ENCODE results near the gene FAM181B. TPM values are rescaled to one million over a fixed set of nuclear protein-coding genes. Genes with fewer than 3 reads are reported as not detected.

Gene FAM181B
- total and polyA plus RNA-seq, 2 experiments from 2014 or later, result 0.63 to 1.3 TPM

DNA sequence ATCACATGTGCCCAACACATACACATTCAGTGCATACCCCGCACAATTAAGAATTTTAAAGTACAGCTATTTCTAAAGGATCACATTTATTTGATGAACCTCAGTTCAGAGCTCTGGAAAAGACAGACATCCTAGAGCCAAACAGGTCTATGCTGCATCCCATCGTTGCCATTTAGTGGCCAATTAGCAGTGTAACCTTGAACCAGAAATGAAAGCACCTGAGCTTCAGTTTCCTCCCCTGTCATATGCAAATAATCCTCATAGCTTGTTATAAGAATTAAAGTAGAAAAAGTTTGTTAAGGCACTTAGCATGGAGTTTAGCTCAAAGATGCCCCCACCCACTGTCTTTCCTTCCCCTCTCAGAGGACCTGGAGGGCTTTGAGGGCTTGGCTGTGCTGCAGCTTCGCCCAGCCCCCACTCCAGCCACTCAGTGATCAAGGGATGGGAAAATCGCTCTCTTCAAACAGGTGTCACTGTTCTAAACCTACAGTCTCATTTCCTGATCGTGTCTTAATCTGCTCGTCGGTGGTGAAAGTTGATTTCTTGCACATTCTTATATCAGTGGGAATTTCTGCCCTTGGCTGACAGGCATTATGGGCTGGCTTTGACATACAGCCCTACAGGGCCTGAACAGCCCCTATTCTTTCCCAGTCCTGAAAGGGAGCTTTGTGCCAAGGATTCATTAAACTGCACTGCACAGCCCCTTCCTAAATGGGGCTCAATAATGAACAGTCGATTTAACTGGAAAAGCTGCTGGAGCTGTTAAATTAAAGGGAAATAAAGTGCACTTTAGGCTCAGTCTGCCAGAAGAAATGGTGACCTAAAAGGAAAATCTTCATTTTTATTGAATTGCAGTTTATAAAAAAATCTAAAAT lies 23.3 kb upstream of the FAM181B start:
- Histone ChIP-seq H3K9me2 (replicated peaks; ENCODE audit: insufficient read depth) (no peaks in the 10 kb centered on the region), H3K27me3 (no peaks in the 10 kb centered on the region)

DNA sequence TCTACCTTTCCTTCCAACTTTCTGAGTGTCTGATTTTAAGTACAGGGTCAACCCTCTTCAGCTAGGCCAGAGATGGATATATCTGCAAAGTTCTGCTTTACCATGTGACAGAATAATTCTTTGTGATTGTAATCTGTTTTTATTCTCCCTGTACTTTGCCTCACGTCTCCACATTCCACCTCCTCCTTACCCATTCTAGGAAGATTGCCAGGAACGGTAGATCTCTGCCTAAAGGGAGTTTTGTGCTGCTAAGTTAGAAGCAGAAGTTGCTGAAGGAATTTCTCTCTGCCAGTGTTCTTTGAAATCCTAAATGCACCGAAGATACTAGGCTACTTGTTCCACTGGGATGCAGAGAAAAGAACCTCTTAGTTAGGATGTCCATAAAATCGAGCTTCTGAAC lies 20.7 kb upstream of the FAM181B start:
- Histone ChIP-seq H3K9me3 (ENCODE audit: low read depth) (no peaks in the 10 kb centered on the region), H3K9me2 (replicated peaks; ENCODE audit: insufficient read depth) (no peaks in the 10 kb centered on the region), H3K27me3 (no peaks in the 10 kb centered on the region), H4K20me1 (ENCODE audit: insufficient read depth, poor library complexity, severe bottlenecking) (no peaks in the 10 kb centered on the region), H3K36me3 (replicated peaks; ENCODE audit: insufficient read depth, low read depth) (no peaks in the 10 kb centered on the region), H3K4me3 (no peak overlapping the region), H3K4me1 (ENCODE audit: insufficient read depth) (no peaks in the 10 kb centered on the region), H3K79me2 (no peaks in the 10 kb centered on the region), H3K4me2 (no peak overlapping the region), H2AFZ (no peak overlapping the region), H3K27ac (no peak overlapping the region)
- DNase-seq (ENCODE audit: low spot score), result no peak
- 57% methylated on average over 4 of the region's 4 CpGs for WGBS (ENCODE audit: low lambda C conversion rate, missing lambda C conversion rate)
- TF ChIP-seq, protein P1, sequence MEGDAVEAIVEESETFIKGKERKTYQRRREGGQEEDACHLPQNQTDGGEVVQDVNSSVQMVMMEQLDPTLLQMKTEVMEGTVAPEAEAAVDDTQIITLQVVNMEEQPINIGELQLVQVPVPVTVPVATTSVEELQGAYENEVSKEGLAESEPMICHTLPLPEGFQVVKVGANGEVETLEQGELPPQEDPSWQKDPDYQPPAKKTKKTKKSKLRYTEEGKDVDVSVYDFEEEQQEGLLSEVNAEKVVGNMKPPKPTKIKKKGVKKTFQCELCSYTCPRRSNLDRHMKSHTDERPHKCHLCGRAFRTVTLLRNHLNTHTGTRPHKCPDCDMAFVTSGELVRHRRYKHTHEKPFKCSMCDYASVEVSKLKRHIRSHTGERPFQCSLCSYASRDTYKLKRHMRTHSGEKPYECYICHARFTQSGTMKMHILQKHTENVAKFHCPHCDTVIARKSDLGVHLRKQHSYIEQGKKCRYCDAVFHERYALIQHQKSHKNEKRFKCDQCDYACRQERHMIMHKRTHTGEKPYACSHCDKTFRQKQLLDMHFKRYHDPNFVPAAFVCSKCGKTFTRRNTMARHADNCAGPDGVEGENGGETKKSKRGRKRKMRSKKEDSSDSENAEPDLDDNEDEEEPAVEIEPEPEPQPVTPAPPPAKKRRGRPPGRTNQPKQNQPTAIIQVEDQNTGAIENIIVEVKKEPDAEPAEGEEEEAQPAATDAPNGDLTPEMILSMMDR (IDR thresholded peaks at IDR 0.05; ENCODE audit: poor library complexity), result no peak
- TF ChIP-seq EZH2 (IDR thresholded peaks at IDR 0.05; ENCODE audit: borderline replicate concordance) (no peak), EZH2phosphoT487 (IDR thresholded peaks at IDR 0.05; ENCODE audit: low read depth, severe bottlenecking, unreplicated experiment) (no peak)

More for the DNA sequence above, 23.3 kb upstream of the FAM181B start:
- Histone ChIP-seq H3K79me2 (no peaks in the 10 kb centered on the region), H2AFZ (no peak overlapping the region), H3K4me3 (no peak overlapping the region), H3K4me1 (ENCODE audit: insufficient read depth) (no peaks in the 10 kb centered on the region), H3K9me3 (ENCODE audit: low read depth) (no peaks in the 10 kb centered on the region), H4K20me1 (ENCODE audit: insufficient read depth, poor library complexity, severe bottlenecking) (no peaks in the 10 kb centered on the region), H3K27ac (no peak overlapping the region), H3K36me3 (replicated peaks; ENCODE audit: insufficient read depth, low read depth) (no peaks in the 10 kb centered on the region), H3K4me2 (no peak overlapping the region)
- 78% methylated on average over 8 of the region's 8 CpGs for WGBS (ENCODE audit: low lambda C conversion rate, missing lambda C conversion rate)
- DNase-seq (ENCODE audit: low spot score), result no peak
- TF ChIP-seq, protein P1 (IDR thresholded peaks at IDR 0.05; ENCODE audit: poor library complexity), result no peak
- no peak for TF ChIP-seq EZH2 (IDR thresholded peaks at IDR 0.05; ENCODE audit: borderline replicate concordance)

DNA sequence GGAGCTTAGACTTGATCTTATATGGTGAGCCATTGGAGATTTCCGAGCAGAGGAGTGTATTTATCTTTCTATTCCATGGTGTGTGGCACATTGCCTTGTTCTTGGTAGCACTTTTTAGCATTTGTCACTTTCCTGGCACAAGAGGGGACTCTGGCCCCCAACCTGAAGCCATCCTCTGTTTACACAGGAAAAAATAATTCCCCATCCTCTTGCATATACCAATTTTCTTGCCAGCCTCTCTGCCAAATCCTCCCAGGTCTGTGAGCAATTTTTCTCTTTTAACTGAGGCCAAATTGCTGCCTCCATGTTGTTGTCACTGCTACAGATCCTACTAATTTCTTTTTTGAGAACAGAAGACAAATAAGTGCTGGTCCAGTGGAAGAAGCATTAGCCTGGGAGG lies 20.3 kb upstream of the FAM181B start:
- Histone ChIP-seq H4K20me1 (ENCODE audit: insufficient read depth, poor library complexity, severe bottlenecking) (no peaks in the 10 kb centered on the region), H2AFZ (no peak overlapping the region), H3K9me2 (replicated peaks; ENCODE audit: insufficient read depth) (no peaks in the 10 kb centered on the region), H3K27me3 (no peaks in the 10 kb centered on the region), H3K9me3 (ENCODE audit: low read depth) (no peaks in the 10 kb centered on the region), H3K4me2 (no peak overlapping the region), H3K79me2 (no peaks in the 10 kb centered on the region), H3K4me3 (no peak overlapping the region), H3K4me1 (ENCODE audit: insufficient read depth) (no peaks in the 10 kb centered on the region), H3K36me3 (replicated peaks; ENCODE audit: insufficient read depth, low read depth) (no peaks in the 10 kb centered on the region), H3K27ac (no peak overlapping the region)
- TF ChIP-seq EZH2 (IDR thresholded peaks at IDR 0.05; ENCODE audit: borderline replicate concordance) (no peak), EZH2phosphoT487 (IDR thresholded peaks at IDR 0.05; ENCODE audit: low read depth, severe bottlenecking, unreplicated experiment) (no peak)
- TF ChIP-seq, protein P1 (IDR thresholded peaks at IDR 0.05; ENCODE audit: poor library complexity), result no peak
- 85% methylated on average over 1 of the region's 1 CpG for WGBS (ENCODE audit: low lambda C conversion rate, missing lambda C conversion rate)
- no peak for DNase-seq (ENCODE audit: low spot score)

Data from hepatocyte (in vitro differentiated cells).